Adrenal gland (tissue), 12 donors: ENCODE measurements around the gene NYAP2. TPM values are rescaled to one million over a fixed set of nuclear protein-coding genes. Genes with fewer than 3 reads are reported as not detected.

Experiments
- DNase-seq, 7 donors: peaks; one replicate each; pipeline ENCODE4 v3.0.0-alpha.2; 2019 to 2020
- H3K27ac ChIP-seq, 5 donors: fragments of 200-600 bp; sonication (generic) in 4 of 5; 1 replicate in 3 of 5; 2 replicates in 2 of 5; pipeline versions ENCODE4 v1.5.1 to v1.8.0; 2016 to 2020; ENCODE audit warnings: mild to moderate bottlenecking in 1 of 5
- H3K27me3 ChIP-seq: fragments of 200-600 bp; 2 replicates; pipeline ENCODE4 v1.8.0; 2021
- H3K36me3 ChIP-seq, 2 donors: fragments of 200-600 bp; replicated peaks in 1 of 2; 1 replicate in 1 of 2; 2 replicates in 1 of 2; pipeline versions ENCODE4 v1.5.1 to v1.8.0; 2018 to 2022
- H3K4me1 ChIP-seq, 2 donors: fragments of 200-600 bp; replicated peaks in 1 of 2; 1 replicate in 1 of 2; 2 replicates in 1 of 2; pipeline versions ENCODE4 v1.5.1 to v1.8.0; 2018 to 2021
- H3K4me3 ChIP-seq, 4 donors: fragments of 200-600 bp; sonication (generic) in 3 of 4; one replicate each; pipeline ENCODE4 v1.5.1; 2016 to 2018
- H3K9me3 ChIP-seq, 3 donors: fragments of 200-600 bp; sonication (generic) in 1 of 3; replicated peaks in 1 of 3; 1 replicate in 2 of 3; 2 replicates in 1 of 3; pipeline versions ENCODE4 v1.5.1 to v1.8.0; 2016 to 2021
- CTCF ChIP-seq, 6 experiments: fragments of 450-650 bp in 4 of 6; fragments of 200-600 bp in 2 of 6; sonication (generic) in 1 of 6; IDR thresholded peaks; 1 replicate in 5 of 6; 2 replicates in 1 of 6; pipeline versions ENCODE4 v1.5.1 to v1.8.0; 2016 to 2021; ENCODE audit warnings: antibody characterized with exemption in 6 of 6, mild to moderate bottlenecking in 2 of 6, moderate library complexity in 1 of 6
- POLR2A ChIP-seq, 2 donors: fragments of 450-650 bp; IDR thresholded peaks; one replicate each; pipeline ENCODE4 v1.6.1; 2017; ENCODE audit warnings: antibody characterized with exemption in 2 of 2, mild to moderate bottlenecking in 2 of 2, moderate library complexity in 1 of 2
- WGBS, 4 donors: extraction: QIAGEN DNeasy Blood & Tissue Kit in 2 of 4; methylation state at CpG; one replicate each; pipeline versions ENCODE4 v1.1.5 to v1.1.7; 2013 to 2017; 5-methylcytosine and 5-hydroxymethylcytosine counted together
- intact Hi-C, 2 donors: fragments of 100-400 bp; cut with DNase I; formaldehyde crosslinking; loops; one replicate each; pipeline versions ENCODE4 v1.14.1 to v1.15.0; 2022 to 2023
- polyA plus RNA-seq, 3 donors: library from polyadenylated mRNA; stranded (reverse); fragments of 200-250 nt in 2 of 3; fragments of 350-450 nt in 1 of 3; fragmentation: Illumina TruSeq in 1 of 3; extraction: RNeasy Lipid Tissue Mini Kit (QIAGEN cat#74804) in 1 of 3; gene quantifications; one replicate each; pipeline ENCODE4 v1.2.3, GENCODE V29; 2013 to 2014
- total RNA-seq, 9 donors: library from RNA; depleted of rRNA in 4 of 9; stranded (reverse); fragments of >200 nt in 4 of 9; fragments of 120-200 nt in 1 of 9; fragmentation: NEBNext Ultra II Directional in 1 of 9; extraction: Animal tissue kit (Norgen Biotek cat#: 25700) in 1 of 9; gene quantifications; one replicate each; pipeline versions ENCODE4 v1.1.0 to v1.2.4, GENCODE V29; 2013 to 2023
- donor health status: healthy with polysubstance abuse.
- donor health status: Bipolar disorder and iron deficiency.
- donor health status: DM: yes; HTN: yes; CAD: no.
- donor health status: DM: no; HTN: no; CAD: no.
- donor health status: DM: no; HTN: no; CAD: no.
- donor health status: DM: yes; HTN: yes; CAD: no.

Gene NYAP2
- total and polyA plus RNA-seq, 12 donors: under 0.01 to 0.67 (median 0.11) TPM; not detected in 3

- WGBS, 4 donors: 80 to 88% (median 84%) methylated on average over 3 of the region's 3 CpGs
- no peak for DNase-seq
- Histone ChIP-seq H3K4me3 (no peak overlapping the region), H3K9me3 (no peaks in the 10 kb centered on the region), H3K27me3 (no peaks in the 10 kb centered on the region), H3K4me1 (no peaks in the 10 kb centered on the region), H3K36me3 (no peaks in the 10 kb centered on the region), H3K27ac (no peak overlapping the region)
- intact Hi-C loops: no loop called here
- no peak for TF ChIP-seq CTCF (IDR thresholded peaks at IDR 0.05)
- no peak for TF ChIP-seq POLR2A (IDR thresholded peaks at IDR 0.05)
Observed at GRCh38 chr2:225484751-225485150, 85.2 kb downstream of the NYAP2 start.

- intact Hi-C loops: no loop called here
- Histone ChIP-seq H3K27me3 (no peaks in the 10 kb centered on the region), H3K27ac (no peak overlapping the region), H3K36me3 (no peaks in the 10 kb centered on the region), H3K4me1 (no peaks in the 10 kb centered on the region), H3K4me3 (no peak overlapping the region), H3K9me3 (no peaks in the 10 kb centered on the region)
- WGBS, 4 donors: 89 to 97% (median 92%) methylated on average over 3 of the region's 3 CpGs
- no peak for DNase-seq
- TF ChIP-seq POLR2A (IDR thresholded peaks at IDR 0.05): no peak
Observed at GRCh38 chr2:225486236-225486635, 86.7 kb downstream of the NYAP2 start.

DNA sequence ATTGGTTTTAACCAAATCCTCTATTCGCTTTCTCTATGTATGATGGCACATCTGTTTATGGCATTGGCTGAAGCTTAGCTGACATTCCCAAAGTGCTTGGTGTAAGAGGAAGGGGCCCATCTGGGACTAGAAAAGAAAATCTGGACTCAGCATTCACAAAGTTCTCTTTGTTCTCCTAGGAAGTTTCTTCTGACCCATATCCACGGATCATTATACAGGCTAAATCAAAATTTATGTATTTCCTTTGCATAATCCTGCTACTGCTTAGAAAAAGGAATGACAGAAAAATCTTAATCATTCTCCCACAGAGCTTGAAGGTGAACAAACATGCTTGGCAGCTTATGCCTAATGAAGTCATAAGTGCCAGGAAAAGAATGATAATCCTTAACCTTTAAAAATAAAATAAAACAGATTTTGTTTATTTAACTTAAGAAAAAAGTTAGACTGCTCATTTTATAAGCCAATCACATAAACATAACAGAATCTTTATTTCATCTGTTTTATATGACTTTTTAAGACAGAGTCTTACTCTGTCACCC is 88.4 kb downstream of the NYAP2 start:
- intact Hi-C loops: no loop called here
- TF ChIP-seq POLR2A (IDR thresholded peaks at IDR 0.05) (no peak), CTCF (IDR thresholded peaks at IDR 0.05) (no peak)
- Histone ChIP-seq H3K4me3 (no peak overlapping the region), H3K27me3 (no peaks in the 10 kb centered on the region), H3K27ac (no peak overlapping the region), H3K36me3 (no peaks in the 10 kb centered on the region), H3K9me3 (no peaks in the 10 kb centered on the region), H3K4me1 (no peaks in the 10 kb centered on the region)
- no peak for DNase-seq
- WGBS, 4 donors: 55 to 65% (median 56%) methylated on average over 2 of the region's 2 CpGs

GRCh38 chr2:225488743-225489142 is 89.2 kb downstream of the NYAP2 start:
- no peak for TF ChIP-seq POLR2A (IDR thresholded peaks at IDR 0.05)
- TF ChIP-seq CTCF (IDR thresholded peaks at IDR 0.05): no peak
- intact Hi-C loops: no loop called here
- DNase-seq: no peak
- H3K9me3 ChIP-seq: no peaks in the 10 kb centered on the region
- no peaks in the 10 kb centered on the region for H3K4me1 ChIP-seq
- 76 to 84% (median 83%) methylated on average over 2 of the region's 2 CpGs for WGBS, 4 donors
- H3K4me3 ChIP-seq: no peak overlapping the region
- no peak overlapping the region for H3K27ac ChIP-seq
- no peaks in the 10 kb centered on the region for H3K27me3 ChIP-seq
- no peaks in the 10 kb centered on the region for H3K36me3 ChIP-seq

DNA sequence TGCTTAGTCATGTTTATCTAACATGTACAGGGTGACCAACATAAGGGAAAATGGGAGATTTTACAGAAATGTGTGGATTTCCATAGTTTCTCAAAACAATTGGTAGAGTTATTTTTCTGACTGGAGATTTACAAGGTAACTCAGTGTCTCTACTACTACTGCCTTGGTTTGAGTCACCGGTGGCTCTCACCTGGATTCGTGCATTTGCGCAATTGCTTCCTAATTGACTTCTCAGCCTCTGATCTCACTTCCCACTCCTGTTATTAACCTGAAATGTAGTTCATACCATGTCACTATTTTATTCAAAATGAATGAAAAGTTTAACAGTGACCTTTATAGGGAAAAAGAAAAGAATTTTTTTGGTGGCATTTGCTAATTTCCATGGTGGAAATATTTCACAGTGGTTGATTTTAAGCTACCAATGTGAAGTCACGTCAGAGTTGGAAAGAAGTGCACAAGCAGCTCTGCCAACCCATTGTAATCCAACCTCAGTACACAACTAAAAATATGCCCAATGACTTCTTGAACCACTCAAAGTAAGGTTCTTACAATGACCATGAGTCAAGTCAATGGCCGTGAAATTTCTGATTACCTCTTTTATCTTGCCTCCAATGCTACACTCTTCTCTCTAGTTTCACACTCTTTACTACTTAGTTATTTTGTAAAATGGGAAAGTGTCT is 94.0 kb downstream of the NYAP2 start:
- Histone ChIP-seq H3K9me3 (no peaks in the 10 kb centered on the region), H3K4me1 (no peaks in the 10 kb centered on the region), H3K36me3 (no peaks in the 10 kb centered on the region), H3K4me3 (no peak overlapping the region), H3K27me3 (no peaks in the 10 kb centered on the region), H3K27ac (no peak overlapping the region)
- no peak for DNase-seq
- intact Hi-C loops: no loop called here
- TF ChIP-seq POLR2A (IDR thresholded peaks at IDR 0.05): no peak
- WGBS, 4 donors: 76 to 84% (median 79%) methylated on average over 5 of the region's 5 CpGs
